ENCODE measurements around the gene SKAP1.
A peak's percentile ranks its signal among the peaks of the same experiment; 100 is the strongest.

SKAP1 gene

GRCh38 chr17:48311324-48311723 lies 118.7 kb downstream of the SKAP1 start:
- TF ChIP-seq CTCF (conservative IDR thresholded peaks at IDR 0.05; ENCODE audit: low read depth), result no peak
- POLR2A ChIA-PET (ENCODE audit: low non-redundant PET), result no interaction called here
- CTCF ChIA-PET, result no interaction called here
- H3K27ac ChIP-seq, result no peak overlapping the region
- no peak for DNase-seq (ENCODE audit: low spot score)

- ChIA-PET CTCF (interaction anchor here (0.5 kb wide), 1 partner anchor 302 kb away, joined by 3 read pairs; no protein-coding TSS in a partner anchor), POLR2A (ENCODE audit: low non-redundant PET) (no interaction called here)
- DNase-seq (ENCODE audit: low spot score), result no peak
- TF ChIP-seq CTCF (conservative IDR thresholded peaks at IDR 0.05; ENCODE audit: low read depth), result no peak
- H3K27ac ChIP-seq, result no peak overlapping the region
These were observed 119.2 kb downstream of the SKAP1 start for GRCh38 chr17:48310748-48311213.

- ChIA-PET CTCF (interaction anchor here (0.6 to 1.9 kb wide), 18 partner anchors 9 to 371 kb away, joined by 3 to 10 read pairs (median 4); partner anchors contain the start of gene HOXB8), POLR2A (ENCODE audit: low non-redundant PET) (no interaction called here)
- no peak overlapping the region for H3K27ac ChIP-seq
- no peak for DNase-seq (ENCODE audit: low spot score)
- TF ChIP-seq CTCF (conservative IDR thresholded peaks at IDR 0.05; ENCODE audit: low read depth), result no peak
These were observed 121.4 kb downstream of the SKAP1 start for GRCh38 chr17:48308581-48308980.

GRCh38 chr17:48307814-48308411 lies 122.1 kb downstream of the SKAP1 start:
- ChIA-PET CTCF (interaction anchor here (0.6 to 1.9 kb wide), 21 partner anchors 8 to 739 kb away, joined by 3 to 10 read pairs (median 4); partner anchors contain the start of gene HOXB8), POLR2A (ENCODE audit: low non-redundant PET) (no interaction called here)
- H3K27ac ChIP-seq, result no peak overlapping the region
- DNase-seq (ENCODE audit: low spot score), result peak; percentile 49
- TF ChIP-seq CTCF (conservative IDR thresholded peaks at IDR 0.05; ENCODE audit: low read depth), result peak; percentile 95

GRCh38 chr17:48307255-48307654 lies 122.8 kb downstream of the SKAP1 start:
- no peak overlapping the region for H3K27ac ChIP-seq
- ChIA-PET POLR2A (ENCODE audit: low non-redundant PET) (no interaction called here), CTCF (interaction anchor here (0.6 to 1.9 kb wide), 5 partner anchors 9 to 42 kb away, joined by 3 to 6 read pairs (median 4); no protein-coding TSS in a partner anchor)
- no peak for DNase-seq (ENCODE audit: low spot score)
- TF ChIP-seq CTCF (conservative IDR thresholded peaks at IDR 0.05; ENCODE audit: low read depth), result no peak

GRCh38 chr17:48301002-48301401 lies 129.0 kb downstream of the SKAP1 start:
- no peak for TF ChIP-seq CTCF (conservative IDR thresholded peaks at IDR 0.05; ENCODE audit: low read depth)
- ChIA-PET POLR2A (ENCODE audit: low non-redundant PET) (no interaction called here), CTCF (interaction anchor here (0.7 kb wide), 1 partner anchor 151 kb away, joined by 3 read pairs; no protein-coding TSS in a partner anchor)
- no peak for DNase-seq (ENCODE audit: low spot score)
- no peak overlapping the region for H3K27ac ChIP-seq

Measured in RWPE1 (cell line).